ENCODE data around the gene C1QL4.
"Not testable (repeated sequence)": the region's sequence is repeated elsewhere in the genome, so short reads cannot be mapped to it uniquely, and the experiment has no call there.

The C1QL4 gene

DNA sequence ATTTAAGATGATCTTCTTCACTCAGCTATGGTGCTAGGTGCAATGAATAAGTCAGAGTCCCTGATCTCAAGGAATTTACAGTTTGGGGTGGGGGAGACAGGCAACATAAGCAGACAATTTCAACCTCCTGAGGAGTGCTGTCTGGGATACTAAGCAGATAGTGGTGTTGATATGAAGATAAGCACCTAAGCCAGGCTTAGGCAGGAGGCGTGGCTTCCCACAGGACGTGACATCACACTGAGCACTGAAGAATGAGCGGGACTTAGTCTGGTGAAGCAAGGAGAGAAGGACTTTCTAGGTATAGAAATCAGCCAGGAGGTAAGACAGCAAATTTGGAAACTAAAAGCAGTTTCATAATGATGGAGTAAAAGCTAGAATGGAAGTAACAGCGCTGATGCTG lies 35.2 kb downstream of the C1QL4 start:
- no peak for DNase-seq (ENCODE audit: low read depth)

DNA sequence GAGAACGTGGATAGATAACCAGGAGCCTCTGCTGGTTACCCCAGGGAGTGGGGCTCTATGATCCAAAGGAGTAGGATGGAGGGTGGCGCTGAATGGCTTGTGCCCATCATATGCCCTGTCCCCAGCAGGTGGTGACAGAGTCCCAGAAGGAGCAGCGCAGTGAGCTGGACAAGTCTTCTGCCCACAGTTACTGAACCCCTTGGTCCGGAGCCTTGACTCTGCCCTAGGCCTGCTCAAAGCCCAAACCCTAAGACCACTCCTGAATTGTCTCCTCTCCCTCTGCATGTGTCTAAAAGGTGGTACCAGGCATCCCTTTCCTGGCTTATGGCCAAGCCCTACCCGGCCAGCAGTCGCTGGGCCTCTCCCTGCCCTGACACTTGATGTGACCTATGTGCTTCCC lies 38.8 kb downstream of the C1QL4 start:
- no peak for DNase-seq (ENCODE audit: low read depth)

- DNase-seq (ENCODE audit: low read depth), result no peak
Observed at GRCh38 chr12:49297695-49298060, 39.3 kb downstream of the C1QL4 start.

GRCh38 chr12:49296836-49297694 lies 39.9 kb downstream of the C1QL4 start:
- no peak for DNase-seq (ENCODE audit: low read depth)

DNA sequence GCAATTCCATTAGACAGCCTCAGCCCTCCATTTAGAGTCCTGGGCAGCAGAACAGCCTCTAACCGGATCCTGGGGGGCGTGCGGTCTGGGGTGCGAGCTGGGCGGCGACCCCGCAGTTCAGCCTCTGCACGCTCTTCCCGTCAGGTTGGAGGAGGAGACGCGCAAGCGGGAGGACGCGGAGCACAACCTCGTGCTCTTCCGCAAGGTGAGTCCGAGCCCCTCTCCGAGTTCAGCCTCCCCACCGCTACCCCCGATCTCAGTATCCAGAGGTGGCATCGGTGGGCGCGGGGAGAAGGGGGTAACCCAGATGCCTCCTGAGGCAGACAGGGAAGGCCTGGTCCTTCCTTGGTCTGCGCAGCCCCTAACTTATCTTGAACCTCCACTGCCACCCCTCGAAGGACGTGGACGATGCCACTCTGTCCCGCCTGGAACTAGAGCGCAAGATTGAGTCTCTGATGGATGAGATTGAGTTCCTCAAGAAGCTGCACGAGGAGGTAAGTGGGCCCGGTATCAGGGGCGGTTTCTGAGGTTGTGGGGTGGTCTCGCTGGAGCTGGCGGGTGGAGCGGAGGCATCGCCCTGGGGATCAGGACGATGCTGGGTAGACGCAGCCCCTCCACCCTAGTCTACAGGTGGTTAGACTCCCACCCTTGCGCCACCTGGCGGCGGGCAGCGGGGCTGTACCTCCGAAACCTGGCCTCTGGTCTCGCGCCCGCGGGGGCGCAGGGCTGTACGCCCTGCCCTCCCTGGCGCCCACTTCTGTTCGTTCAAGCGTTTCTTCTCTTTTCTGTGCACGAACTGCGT lies 40.8 kb downstream of the C1QL4 start:
- peak; percentile 44 for DNase-seq (ENCODE audit: low read depth)

DNA sequence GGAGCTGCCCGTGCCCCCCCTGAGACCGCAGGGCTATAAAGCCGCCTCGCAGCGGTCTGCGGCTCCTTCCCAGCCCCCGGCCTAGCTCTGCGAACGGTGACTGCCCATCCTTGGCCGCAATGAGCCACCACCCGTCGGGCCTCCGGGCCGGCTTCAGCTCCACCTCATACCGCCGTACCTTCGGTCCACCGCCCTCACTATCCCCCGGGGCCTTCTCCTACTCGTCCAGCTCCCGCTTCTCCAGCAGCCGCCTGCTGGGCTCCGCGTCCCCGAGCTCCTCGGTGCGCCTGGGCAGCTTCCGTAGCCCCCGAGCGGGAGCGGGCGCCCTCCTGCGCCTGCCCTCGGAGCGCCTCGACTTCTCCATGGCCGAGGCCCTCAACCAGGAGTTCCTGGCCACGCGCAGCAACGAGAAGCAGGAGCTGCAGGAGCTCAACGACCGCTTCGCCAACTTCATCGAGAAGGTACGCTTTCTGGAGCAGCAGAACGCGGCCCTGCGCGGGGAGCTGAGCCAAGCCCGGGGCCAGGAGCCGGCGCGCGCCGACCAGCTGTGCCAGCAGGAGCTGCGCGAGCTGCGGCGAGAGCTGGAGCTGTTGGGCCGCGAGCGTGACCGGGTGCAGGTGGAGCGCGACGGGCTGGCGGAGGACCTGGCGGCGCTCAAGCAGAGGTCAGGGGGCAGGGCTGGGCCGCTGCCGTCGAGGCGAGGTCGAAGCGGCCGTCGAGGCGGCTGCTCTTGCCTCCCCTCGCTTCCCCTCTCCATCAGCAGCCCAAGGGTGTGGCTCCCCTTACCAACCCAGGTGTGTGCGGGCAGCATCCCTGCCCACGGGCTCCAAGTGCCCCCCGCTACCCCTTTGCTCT lies 41.7 kb downstream of the C1QL4 start, which contains the start of gene PRPH:
TSS of gene PRPH (plus strand) at position 66 of the 855 bp plus-strand sequence. CDS start at position 120, 54 bp downstream.
- DNase-seq (ENCODE audit: low read depth), result no peak

- no peak for DNase-seq (ENCODE audit: low read depth)
Observed at GRCh38 chr12:49294804-49295081, 42.2 kb downstream of the C1QL4 start.

GRCh38 chr12:49294086-49294803 lies 42.7 kb downstream of the C1QL4 start:
- DNase-seq (ENCODE audit: low read depth), result no peak

DNA sequence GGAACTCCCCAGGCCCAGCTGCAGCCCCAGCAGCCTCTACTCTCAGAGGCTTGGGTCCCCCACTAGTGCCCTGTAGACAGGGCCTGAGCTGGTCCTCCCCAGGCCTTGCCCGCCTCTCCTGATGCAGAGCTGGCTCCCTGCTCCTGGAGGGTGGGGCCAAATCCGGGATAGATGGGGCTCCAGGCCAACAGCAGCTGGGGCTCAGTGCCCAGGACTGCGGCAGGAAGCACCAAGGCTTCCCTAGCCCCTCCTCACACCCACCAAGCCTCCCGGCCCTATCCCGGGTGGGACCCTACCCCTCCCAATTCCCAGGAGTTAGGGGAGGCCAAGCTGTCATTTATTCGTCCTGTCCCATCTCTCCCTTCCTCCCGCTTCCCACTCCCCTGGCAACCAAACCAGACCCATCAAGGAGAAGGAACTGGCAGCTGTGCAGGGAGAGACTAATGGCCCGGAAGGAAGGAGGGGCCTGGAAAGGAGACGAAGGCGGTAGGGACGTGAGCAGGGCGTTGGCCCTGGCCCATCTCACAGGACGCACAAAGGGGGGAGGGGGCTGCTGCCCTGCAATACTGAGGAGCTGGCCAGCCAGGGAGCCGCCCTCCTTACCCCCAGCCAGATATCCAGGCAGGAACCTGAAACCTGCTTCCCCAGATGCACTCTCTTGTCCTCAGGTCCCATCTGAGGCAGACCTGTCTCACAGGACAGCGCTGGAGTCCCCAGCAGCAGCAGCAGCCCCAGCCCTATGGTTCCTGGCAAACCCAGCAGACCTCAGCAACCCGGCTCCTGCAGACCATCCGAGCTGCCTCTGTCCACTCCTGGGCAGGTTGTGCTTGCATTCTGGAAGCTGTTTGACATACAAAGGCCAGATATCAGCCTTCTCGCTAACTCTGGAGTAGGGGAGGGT lies 43.7 kb downstream of the C1QL4 start:
- DNase-seq (ENCODE audit: low read depth), result no peak

DNA sequence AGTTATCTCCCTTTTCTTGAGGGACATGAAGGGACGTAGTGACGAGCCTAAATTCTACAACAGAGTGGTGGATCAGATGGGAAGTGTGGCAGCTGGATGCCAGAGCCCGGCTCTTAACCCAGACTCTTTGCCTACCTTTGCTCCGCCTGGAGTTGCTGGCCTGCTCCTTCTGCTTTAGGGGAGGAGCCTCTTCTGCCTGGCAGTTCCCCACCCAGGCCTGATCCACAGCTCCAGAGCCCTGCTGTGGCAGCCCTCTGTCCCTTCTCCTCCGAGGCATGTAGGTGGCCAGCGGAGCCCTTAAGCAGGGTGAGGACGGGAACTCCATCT lies 44.3 kb downstream of the C1QL4 start:
- DNase-seq (ENCODE audit: low read depth), result no peak

GRCh38 chr12:49288922-49289555 lies 47.9 kb downstream of the C1QL4 start:
- DNase-seq (ENCODE audit: low read depth), result no peak

GRCh38 chr12:49288412-49288853 lies 48.6 kb downstream of the C1QL4 start:
- DNase-seq (ENCODE audit: low read depth), result peak; percentile 37

DNA sequence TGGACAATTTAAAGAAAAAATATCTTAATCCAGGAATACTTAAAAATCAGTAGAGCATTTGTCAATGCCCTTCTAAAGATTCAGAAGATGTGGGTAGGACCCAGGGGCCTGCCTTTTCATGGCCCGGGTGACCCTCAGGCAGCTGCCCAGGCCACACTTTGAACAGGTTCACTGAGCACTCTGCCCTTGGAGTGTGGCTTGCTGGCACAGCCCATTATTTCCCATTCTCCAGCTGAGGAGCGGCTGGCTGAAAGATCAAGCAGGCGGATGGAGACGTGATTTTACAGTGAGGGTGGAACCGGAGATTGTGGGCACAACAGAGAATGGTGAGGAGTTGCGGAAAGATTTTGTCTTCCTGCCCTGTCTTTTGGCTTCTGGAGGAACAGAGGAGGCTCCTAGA lies 49.1 kb downstream of the C1QL4 start:
- no peak for DNase-seq (ENCODE audit: low read depth)

DNA sequence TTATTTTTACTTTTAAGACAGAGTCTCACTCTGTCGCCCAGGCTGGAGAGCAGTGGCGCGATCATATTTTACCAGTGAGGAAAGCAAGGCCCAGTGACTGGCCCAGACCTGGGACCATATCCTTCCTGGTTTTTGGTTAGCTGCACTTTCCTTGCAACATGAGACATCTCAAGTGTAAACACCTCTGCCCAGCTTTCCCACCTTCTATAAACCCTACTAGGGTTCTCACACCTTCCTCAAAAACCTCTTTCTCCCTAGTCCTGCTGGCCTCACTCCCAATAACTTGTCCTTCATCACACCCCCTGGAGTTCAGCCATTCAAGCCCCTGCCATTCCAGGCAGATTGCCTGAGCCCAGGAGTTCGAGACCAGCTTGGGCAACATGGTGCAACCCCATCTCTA lies 52.3 kb downstream of the C1QL4 start:
- DNase-seq (ENCODE audit: low read depth), result no peak

- DNase-seq (ENCODE audit: low read depth), result no peak
Observed at GRCh38 chr12:49283541-49284429, 53.2 kb downstream of the C1QL4 start.

GRCh38 chr12:49282740-49283375 lies 54.1 kb downstream of the C1QL4 start:
- not testable (repeated sequence) for DNase-seq (ENCODE audit: low read depth)
